Activated naive CD4-positive, alpha-beta T cell treated with Interleukin-2 at 50 U/mL for 16 hours (primary cell): ENCODE results near the gene CTDSP2.
A peak's percentile ranks its signal among the peaks of the same experiment; 100 is the strongest.
"Not testable (repeated sequence)": the region's sequence is repeated elsewhere in the genome, so short reads cannot be mapped to it uniquely, and the experiment has no call there.

ENCODE experiments used
- DNase-seq: peaks from one replicate; pipeline ENCODE4 v3.0.0-alpha.2; 2020

Gene CTDSP2

DNA sequence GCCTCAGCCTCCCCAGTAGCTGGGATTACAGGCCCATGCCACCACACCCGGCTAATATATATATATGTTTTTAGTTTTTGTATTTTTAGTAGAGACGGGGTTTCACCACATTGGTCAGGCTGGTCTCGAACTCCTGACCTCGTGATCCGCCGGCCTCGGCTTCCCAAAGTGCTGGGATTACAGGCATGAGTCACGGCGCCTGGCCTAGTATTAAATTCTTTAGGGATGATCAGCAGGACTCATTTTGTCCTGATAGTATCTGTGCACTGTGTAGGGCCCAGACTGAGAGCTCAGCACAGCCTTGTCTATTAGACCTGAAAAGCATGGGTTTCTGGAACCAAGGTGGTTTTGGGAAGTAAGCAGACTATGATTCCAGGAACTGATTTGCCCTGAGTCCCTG lies 34.5 kb upstream of the CTDSP2 start:
- DNase-seq, result not testable (repeated sequence)

DNA sequence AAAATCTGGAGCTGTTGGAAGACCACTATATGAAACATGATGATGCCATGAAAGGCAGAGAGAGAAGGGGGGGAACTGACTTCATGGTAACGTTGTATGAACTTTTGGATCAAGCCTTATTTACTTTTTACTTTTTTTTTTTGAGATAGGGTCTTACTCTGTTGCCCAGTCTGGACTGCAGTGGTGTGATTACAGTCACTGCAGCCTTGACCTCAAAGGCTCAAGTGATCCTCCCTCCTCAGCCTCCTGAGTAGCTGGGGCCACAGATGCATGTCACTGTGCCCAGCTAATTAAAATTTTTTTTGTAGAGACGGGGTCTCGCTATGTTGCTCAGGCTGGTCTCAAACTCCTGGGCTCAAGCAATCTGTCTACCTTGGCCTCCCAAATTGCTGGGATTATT lies 31.3 kb upstream of the CTDSP2 start:
- no peak for DNase-seq

DNA sequence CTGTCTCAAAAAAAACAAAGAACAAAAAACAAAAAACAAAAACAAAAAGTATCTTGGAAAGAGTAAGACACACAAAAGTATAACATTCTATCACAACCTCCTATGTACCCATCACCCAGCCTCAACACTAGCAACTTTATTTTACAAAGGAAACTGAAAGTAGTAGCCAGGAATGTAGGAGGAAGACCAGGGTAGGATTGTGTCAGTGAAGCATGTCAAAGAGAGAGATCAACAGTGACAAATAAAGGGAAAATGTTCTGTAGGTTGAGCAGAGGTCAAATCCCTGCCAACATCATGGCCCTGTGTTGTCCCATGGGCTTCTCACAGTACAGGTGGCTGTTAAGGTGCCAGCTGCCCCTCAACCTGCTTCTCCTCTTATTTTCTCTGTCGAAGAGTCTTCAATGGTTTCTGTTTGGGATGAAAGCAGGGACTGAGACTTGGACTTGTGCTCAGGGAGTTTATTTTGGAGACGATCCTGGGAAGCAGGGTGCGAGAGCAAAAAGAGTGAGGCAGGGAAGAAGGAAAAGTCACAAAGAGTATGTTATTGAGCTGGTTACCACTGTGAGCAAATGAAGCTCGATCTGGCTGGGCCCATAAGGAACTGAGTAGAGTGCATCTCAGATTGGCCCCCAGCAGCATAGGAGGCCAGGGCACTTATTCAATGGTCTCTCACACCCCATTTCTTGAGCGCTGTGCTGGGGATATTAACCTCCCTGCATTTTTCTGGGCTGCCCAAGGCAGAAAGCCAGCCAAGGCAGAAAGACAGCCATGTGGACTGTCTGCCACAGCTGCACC lies 29.4 kb upstream of the CTDSP2 start:
- no peak for DNase-seq

DNA sequence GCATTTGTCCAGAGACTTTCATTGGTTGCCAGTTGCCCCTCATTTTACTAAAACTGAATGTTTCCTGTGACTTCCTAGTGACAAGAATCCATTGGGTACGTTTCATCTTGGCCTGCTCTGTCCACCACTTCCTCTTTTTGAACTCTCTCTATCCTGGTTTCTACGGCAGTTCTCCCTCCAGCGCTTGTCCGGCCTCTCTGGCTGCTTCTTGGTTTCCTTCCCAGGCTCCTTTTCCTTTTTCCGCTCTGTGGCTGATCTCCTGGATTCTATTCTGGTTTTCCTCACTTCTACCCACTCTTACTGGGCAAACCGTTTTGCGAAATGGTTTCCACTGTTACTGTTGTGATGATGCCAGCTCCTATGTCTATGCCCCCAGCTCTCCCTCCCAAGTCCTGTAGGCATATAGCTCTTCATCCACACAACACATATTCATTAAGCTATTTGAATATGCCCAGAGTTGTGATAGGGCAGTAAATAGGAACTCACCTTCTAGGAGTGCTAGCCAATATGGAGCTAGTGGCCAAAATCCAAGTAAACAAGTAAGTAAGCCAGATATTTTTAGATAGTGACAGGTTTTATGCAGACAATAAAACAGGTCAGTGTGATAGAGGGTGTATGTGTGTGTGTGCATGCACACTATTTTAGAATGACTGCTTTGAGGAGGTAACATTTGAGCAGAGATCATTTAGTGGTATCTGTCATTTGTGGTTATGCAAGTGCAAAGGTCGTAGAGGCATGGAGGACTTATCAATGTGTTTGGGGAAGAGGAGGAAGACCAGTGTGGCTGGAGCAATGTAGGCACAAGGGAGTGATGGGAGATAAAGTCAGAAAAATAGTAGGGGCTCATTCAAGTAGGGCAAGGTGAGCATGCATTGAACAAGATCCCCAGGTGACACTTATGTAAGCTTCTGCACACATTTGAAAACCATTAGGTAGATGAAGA lies 27.9 kb upstream of the CTDSP2 start:
- no peak for DNase-seq

DNA sequence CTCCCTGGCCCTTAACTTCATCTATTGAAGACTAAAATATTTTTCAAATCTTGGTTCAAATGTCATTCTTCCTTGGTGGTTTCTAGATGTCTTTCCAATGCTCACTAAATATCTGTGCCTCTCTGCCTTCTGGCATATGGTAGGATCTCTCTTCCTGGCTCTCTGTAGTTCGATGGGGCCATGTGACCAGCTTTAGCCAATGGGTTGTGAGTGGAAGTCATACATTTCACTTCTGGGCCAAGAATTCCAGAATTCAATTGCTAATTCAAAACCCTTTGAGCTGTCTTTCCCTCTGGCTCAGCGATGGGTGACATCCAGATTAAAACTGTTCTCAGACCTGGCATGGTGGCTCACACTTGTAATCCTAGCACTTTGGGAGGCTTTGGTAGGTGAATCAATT lies 25.8 kb upstream of the CTDSP2 start:
- DNase-seq, result no peak

DNA sequence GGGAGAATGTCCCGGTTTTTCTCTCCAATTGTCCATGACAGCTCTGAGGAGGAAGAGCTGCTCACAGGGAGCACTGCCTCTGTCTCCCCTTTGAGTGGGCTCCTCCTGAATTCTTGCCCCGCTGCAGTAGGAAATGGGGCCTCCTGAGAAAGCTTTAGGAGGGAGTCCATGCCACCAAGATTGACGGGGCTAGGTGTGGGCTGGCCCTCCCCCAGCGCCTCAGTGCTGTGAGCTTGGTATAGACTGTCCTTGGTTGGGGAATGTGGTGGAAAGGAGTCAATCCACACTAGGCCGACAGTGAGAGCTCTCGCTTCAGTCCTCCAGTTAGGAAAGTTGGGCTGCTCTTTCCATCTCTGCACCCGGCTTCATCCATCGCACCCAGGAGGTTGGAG lies 23.4 kb upstream of the CTDSP2 start:
- no peak for DNase-seq

DNA sequence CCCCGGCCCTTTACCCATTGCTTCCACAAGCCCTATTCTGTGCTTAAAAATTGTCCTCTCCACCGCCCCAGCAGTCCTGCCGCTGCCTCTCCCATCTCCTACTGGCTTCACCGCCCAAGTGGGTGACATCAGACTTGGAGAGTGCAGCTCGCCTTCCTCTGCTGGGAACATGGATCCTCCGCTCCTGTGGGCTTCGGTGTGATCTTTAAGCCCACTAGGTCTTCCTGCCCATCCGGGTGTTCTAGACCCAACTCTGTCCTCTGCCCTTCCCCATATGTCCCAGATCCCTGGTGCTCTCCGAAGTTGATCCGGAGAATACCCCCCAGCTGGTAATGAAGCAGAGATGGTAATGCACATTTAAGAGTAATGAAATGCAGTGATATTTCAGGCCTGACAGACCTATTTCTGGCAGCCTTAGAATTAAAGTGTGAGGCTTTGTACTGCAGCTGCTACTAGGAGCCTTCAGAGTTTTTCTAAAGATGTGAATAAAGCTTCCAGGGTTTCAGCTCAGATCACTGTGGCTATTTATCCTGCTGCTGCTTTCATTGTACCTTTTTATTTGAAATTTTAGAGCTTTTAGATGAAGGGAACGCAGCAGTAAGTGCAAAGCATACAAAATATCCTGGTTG lies 22.9 kb upstream of the CTDSP2 start:
- DNase-seq, result no peak

DNA sequence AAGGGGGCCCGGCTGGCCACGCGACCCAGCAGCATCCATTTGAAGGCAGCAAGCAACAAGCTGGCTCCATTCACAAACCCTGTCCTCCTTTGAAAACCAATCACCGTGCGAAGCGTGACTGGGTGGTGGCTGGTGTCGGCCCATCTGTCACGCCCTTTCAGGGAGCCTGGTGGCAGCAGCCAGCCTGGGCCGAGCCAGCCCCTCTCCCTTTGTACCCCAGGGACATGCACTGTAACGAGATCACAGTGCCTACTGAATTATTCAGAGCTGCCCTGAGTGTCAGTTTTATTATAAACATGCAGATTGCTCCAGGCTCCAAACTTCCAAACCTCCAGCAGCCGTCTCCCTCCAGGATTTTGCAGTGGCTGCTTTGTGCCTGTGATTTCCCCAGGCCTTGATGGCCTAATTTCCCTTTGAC lies 22.3 kb upstream of the CTDSP2 start:
- no peak for DNase-seq

DNA sequence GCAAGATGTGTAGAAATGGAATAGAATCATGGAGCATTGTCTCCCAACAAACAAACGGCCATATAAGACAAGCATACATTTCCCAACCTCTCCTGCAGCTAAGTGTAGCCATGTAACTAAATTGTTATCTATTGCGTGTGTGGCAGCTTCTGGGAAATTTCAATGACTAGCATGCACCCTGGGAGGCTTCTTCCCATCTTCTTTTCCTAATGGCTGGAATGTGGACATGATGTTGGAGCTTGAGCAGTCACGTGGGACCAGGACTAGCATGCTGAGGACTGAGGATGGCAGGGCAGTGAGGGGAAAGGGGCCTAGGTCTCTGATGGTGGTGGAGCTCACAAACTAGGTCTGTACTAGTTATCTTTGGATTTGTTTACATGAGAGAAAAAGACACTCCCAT lies 21.7 kb upstream of the CTDSP2 start:
- DNase-seq, result no peak

DNA sequence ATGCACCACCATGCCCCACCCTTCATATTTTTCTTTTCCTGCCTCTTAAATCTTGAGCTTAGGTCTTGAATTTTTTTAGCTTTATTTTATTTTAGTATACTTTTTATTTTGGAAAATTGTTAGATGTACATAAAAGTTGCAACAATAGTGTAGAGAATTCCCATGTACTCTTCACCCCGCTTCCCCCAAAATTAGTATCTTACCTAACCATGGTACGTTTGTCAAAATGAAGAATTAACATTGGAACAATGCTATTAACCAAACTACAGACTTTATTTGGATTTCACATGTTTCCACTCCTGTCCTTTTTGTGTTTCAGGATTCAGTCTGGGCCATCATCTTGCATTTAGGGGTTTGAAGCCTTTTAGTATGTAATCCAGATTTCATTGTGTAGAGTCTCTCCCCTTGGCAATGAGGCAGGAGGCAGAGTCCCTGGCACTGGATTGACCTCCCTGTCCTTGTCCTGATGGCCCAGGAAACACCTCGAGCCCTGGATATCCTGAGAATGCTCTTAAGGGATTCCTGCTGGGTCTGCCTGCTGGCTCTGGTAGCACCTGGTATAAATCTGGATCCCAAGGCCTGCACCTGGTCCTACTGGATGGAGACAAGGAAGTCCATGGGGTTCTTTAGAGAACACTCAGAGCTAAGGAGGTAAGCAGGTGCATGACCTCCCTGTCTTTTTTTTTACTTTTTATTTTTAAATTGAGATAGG lies 19.9 kb upstream of the CTDSP2 start:
- no peak for DNase-seq

DNA sequence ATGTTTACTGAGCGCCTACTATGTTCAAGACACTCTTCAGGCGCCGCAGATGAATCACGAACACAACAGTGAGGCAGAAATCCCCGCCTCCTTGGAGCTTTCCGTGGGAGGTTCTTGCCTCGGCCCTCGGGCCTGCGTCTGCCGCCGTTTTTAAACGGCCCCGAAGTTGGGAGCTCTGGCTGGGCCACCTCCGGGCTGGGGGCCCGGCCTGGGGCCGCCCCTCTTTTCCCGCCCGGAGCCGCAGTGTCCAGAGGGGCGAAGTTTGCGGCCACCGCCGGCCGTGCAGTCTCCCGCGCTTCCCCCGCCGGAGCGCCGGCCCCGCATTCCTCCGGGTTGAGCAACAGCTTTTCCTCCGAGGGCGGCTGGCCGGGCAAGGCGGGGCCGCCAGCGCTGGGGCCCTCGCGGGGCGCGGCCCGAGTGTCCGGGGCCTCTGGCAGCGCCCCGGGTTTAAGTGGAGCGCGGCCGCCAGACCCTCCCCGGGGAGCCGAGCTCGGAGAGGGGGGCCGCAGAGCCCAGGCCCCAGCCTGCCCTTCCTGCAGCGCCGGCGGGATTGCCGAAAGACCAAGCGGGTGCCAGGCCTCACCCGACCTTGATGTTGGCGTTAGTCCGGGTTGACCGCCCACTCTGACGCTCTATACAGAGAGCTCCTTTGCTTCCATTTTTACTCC lies 18.7 kb upstream of the CTDSP2 start:
- peak; percentile 74 for DNase-seq

DNA sequence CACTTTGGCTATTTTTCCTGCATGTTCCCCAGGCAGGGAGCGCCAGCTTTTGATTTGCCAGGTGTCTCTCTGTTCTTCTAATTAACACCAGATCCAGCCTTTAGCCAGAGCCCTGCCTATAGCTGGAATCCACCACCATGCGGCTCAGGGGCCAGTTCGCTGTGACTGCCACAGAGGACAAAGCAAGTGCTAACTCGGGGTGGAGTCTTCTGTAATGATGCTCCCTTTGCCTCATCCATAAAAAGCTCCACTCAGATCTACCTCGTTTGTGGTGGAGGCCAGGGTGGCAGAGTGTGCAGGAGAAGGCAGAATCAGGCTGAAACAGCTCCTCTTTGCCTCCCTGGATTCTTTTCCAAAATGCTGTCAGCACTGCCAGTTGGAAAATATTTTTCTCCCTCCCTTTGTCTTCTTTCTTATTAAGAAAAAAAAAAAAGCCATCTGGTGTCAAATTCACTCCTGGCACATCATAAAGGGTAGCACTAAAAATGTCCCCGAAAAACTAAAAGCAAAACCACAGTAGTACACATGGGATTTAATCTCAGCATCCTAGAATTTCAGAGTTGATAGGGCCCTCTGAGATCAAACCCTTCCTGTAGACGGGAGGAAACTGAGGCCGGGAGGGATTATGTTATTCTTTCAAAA lies 18.0 kb upstream of the CTDSP2 start:
- no peak for DNase-seq

DNA sequence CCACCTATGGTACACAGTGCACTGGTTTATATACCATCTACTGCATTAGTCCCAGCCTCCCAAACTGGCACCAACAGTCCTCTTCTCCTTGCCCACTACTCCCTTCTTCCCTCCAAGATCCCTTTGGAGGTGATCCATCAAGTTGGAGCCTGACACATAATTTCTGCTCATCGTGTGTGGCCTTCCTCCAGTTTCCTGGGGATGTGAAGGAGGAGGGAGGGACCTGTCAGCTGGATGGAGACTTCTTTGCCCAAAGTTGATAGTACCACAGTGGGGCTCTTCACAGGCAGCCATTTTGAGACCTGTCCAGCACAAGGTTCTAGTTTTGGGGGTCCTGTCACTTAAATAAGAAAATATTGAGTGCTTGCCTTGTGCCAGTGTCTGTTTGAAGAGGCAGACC lies 17.1 kb upstream of the CTDSP2 start:
- no peak for DNase-seq

DNA sequence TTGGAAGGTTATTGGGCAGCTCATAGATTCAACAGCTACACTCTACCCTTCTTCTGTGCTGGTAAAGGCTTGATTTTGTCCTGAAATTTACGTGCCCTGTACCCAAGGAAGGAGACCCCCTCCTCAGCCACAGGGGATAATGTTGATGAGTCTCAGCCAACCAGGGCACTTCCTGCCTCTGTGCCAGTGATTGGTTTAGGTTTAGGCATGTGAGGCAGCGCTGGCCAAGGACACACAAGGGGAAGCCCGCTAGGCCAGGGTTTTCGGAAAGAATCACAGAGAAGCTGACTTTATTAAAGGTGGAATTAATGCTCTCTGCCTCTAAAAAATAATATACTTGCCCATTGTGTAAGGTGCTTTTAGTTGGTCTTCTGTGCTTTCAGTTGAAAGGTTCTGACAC lies 15.4 kb upstream of the CTDSP2 start:
- no peak for DNase-seq

DNA sequence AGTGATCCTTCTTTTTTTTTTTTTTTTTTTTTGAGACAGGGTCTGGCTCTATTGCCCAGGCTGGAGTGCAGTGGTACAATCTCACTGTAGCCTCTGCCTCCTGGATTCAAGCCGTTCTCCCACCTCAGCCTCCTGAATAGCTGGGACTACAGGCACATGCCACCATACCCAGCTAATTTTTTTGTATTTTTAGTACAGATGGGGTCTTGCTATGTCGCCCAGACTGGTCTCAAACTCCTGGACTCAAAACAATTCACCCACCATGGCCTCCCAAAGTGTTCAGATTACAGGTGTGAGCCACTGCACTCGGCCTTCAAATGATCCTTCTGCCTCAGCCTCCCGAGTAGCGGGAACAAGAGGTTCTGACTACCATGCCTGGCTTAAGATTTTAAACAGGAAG lies 14.4 kb upstream of the CTDSP2 start:
- DNase-seq, result not testable (repeated sequence)

DNA sequence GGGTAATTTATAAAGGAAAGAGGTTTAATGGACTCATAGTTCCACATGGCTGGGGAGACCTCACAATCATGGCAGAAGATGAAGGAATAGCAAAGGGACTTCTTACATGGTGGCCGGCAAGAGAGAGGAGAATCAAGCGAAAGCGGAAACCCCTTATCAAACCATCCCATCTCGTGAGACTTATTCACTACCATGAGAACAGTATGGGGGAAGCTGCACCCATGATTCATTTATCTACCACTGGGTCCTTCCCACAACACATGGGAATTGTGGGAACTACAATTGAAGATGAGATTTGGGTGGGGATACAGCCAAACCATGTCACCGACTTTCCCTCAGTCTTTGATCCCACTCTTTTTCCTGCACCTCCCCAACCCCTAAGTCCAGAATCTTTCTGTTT lies 12.6 kb upstream of the CTDSP2 start:
- no peak for DNase-seq

DNA sequence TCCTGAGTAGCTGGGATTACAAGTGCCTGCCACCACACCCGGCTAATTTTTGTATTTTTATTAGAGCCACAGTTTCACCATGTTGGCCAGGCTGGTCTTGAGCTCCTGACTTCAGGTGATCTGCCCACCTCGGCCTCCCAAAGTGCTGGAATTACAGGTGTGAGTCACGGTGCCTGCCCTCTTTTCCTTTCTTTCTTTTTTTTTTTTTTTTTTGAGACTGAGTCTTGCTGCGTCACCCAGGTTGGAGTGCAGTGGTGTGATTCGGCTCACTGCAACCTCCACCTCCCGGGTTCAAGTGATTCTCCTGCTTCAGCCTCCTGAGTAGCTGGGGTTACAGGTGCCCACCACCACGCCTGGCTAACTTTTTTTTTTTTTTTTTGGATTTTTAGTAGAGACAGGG lies 11.6 kb upstream of the CTDSP2 start:
- DNase-seq, result not testable (repeated sequence)

DNA sequence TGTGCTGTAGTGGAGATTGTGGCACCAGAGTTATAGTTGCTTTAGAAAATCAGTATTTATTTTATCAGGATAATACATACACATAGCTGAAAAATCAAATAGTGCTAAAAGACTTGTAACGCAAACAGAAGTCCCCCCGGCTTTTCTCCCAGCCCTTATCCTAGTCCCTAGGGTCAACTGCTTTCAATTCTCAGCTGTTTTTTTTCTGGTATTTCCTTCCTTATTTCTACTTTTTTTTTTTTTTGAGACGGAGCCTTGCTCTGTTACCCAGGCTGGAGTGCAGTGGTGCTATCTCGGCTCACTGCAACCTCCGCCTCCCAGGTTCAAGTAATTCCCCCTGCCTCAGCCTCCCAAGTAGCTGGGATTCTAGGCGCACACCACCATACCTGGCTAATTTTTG lies 8.4 kb upstream of the CTDSP2 start:
- DNase-seq, result no peak

DNA sequence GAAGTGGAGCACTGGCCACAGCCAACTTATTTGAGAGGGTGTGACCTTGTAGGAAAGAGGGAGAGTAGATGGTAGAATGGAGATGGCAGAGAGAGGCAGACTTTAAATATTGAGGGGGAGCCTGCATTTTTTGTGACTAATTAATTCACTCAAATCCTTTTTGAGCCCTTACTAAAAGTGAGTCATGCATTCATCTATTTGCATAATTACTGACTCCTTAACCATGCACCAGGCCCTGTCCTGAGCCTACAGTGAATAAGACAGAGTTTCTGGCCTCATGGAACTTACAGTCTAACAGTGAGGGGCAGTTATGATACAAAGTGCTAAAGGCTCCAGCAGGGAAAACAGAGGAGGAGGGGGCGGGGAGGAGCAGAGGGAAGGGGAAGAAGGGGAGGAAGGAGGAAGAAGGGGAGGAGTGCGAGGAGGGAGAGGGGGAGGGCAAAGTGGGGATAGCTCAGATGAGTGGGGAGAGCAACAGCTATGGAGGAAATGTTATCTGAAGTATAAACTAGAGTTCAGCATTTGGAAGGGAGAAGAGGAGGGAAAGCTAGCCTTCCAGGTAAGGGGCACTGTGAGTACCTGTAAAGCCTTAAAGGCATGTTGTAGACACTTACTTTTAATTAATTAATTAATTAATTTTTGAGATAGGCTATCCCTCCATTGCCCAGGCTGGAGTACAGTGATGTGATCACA lies 7.5 kb upstream of the CTDSP2 start:
- DNase-seq, result no peak

DNA sequence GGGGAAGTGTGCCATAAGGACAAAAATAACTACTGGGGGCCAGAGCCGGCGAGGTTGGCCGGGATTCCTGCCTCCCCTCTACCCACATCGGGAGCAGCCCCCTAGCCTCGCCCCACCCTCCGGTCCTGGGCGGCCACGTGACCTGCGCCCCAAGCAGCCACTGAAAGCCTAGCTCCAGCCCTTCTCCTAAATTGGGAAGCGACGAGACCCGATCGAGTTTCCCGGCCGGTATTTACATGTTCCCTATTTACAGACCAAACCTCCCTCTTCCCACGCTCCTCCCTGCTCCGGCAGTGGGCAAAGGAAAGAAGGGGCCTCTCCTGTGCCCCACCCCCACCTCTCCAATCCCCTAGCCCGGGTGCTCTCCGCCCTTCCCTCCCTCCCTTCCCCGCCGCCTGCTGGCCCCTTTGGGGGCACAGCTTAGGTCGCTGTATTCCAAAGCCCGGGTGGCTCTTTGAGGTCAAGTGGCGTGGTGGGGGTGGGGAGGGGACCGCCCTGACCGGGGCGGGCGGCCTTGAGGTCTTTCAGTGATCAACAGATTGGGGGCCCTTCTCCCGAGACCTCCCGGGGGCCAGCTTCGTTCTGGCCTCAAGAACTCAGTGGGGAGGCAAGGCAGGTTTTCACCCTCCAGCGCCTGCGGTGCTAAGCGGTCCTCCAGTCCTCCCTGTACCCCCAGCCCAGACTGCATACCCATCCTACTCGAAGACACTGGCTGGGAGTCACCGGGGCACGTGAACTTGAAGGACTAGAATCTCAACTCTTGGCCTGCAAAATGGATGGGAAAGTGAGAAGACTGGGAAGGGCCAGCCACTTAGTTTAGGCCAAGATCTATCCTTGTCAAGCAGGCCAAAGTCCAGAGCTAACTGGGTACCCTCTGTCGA lies 6.3 kb upstream of the CTDSP2 start:
- DNase-seq, result no peak
